ENCODE data around the gene RADIL. TPM values are rescaled to one million over a fixed set of nuclear protein-coding genes. Genes with fewer than 3 reads are reported as not detected.

RADIL gene
- total and polyA plus RNA-seq, 9 of the 15 experiments (the other 6 are each of a cell fraction or from before 2014, with no cell fraction given) = 0.06 to 8.1 (median 1.9) TPM; not detected in 1

- TF ChIP-seq ZFP91 (CRISPR knock-in tag; IDR thresholded peaks at IDR 0.05) (no peak), MAZ (CRISPR knock-in tag; conservative IDR thresholded peaks at IDR 0.05 in 1 of 2, IDR thresholded peaks at IDR 0.05 in 1 of 2) (peak in 1 of 2 experiments; percentile 74; a peak in 2 of 4 replicates), ZBTB12 (CRISPR knock-in tag; IDR thresholded peaks at IDR 0.05) (no peak), RHOXF2B (CRISPR knock-in tag; conservative IDR thresholded peaks at IDR 0.05) (no peak), MNT (conservative IDR thresholded peaks at IDR 0.05) (peak in 1 of 2 experiments; percentile 54; a peak in 2 of 4 replicates), SMC3 (conservative IDR thresholded peaks at IDR 0.05; ENCODE audit: insufficient read depth, low read depth, low read length) (peak; percentile 89), HDAC8 (tag; IDR thresholded peaks at IDR 0.05) (no peak), NONO (IDR thresholded peaks at IDR 0.05; ENCODE audit: low read depth in 2 of 2, low read length in 1 of 2) (no peak; a peak in 1 of 4 replicates), CLOCK (CRISPR knock-in tag; IDR thresholded peaks at IDR 0.05; ENCODE audit: borderline replicate concordance) (no peak), ILF3 (IDR thresholded peaks at IDR 0.05; ENCODE audit: borderline replicate concordance) (no peak), ATF2 (CRISPR knock-in tag; IDR thresholded peaks at IDR 0.05) (no peak), NR4A1 (CRISPR knock-in tag; IDR thresholded peaks at IDR 0.05) (no peak), NR4A1 (tag; IDR thresholded peaks at IDR 0.05) (no peak), SIN3A (IDR thresholded peaks at IDR 0.05; ENCODE audit: borderline replicate concordance in 2 of 2, control insufficient read depth in 1 of 2, low read depth in 2 of 2, low read length in 2 of 2) (no peak), PYGO2 (tag; IDR thresholded peaks at IDR 0.05) (no peak), RBM17 (IDR thresholded peaks at IDR 0.05; ENCODE audit: borderline replicate concordance, low read depth, low read length) (no peak), BCOR (IDR thresholded peaks at IDR 0.05) (peak; percentile 41; the same call in 1 of the 2 replicates)
- TF ChIP-seq, protein P1, sequence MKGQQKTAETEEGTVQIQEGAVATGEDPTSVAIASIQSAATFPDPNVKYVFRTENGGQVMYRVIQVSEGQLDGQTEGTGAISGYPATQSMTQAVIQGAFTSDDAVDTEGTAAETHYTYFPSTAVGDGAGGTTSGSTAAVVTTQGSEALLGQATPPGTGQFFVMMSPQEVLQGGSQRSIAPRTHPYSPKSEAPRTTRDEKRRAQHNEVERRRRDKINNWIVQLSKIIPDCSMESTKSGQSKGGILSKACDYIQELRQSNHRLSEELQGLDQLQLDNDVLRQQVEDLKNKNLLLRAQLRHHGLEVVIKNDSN (CRISPR knock-in tag; IDR thresholded peaks at IDR 0.05) = peak; percentile 39; the same call in 1 of the 2 replicates
Observed at GRCh38 chr7:4830176-4830575, 53.3 kb downstream of the RADIL start (continued).
